Measurements from ENCODE around the gene CTBP2. TPM values are rescaled to one million over a fixed set of nuclear protein-coding genes. Genes with fewer than 3 reads are reported as not detected.

CTBP2 gene
- total and polyA plus RNA-seq, 8 donors = 21.4 to 60.8 (median 31.1) TPM

DNA sequence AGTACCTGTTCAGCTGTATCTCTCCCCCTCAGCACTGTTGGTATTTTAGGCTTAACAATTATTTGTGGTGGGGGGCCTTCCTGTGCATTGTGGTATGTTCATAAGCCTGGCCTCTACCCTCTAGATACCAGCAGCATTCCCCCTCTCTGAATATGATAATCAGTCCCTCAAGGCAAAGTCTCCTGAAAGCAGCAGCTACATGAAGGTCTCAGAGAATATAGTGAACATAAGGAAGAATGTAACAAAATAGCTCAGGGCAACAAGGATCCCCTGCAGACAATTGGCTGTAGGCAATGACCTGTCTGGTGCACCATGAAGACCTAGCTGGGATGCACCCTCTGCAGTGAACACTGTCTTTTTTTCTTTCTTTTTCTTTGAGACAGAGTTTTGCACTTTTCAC lies 86.4 kb downstream of the CTBP2 start:
- DNase-seq (no peak), FAIRE-seq (no peak)
- no peaks in the 10 kb centered on the region for H3K27me3 ChIP-seq

DNA sequence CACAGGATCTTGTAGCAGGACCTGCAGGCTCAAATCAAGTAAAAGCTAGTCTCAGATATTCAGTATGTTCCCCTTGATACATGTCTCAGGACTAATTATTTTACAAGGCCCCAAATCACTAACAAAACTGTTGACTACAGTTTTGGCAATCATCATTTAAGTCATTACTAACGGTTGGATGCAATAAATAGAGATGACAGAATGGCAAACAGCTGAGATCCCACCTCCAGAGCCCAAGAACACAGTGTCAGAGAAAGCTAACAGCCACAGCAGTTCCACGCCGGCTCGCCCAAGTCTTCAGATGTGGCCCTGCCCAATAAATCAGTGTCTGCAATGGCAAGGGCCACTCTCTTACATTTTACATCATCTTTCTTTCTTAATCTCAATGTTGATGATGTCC lies 87.6 kb downstream of the CTBP2 start:
- no peak overlapping the region for H3K27ac ChIP-seq
- H3K4me1 ChIP-seq = no peaks in the 10 kb centered on the region
- intact Hi-C loops (cut with DNase I) = no loop called here
- H3K27me3 ChIP-seq = no peaks in the 10 kb centered on the region
- FAIRE-seq = no peak
- H3K36me3 ChIP-seq = peaks cover 0 to 10% (median 0%) of the 10 kb centered on the region in 3 donors
- no peak for DNase-seq
- ATAC-seq = no peak
- no peak overlapping the region for H3K4me3 ChIP-seq
- TF ChIP-seq, protein P1, sequence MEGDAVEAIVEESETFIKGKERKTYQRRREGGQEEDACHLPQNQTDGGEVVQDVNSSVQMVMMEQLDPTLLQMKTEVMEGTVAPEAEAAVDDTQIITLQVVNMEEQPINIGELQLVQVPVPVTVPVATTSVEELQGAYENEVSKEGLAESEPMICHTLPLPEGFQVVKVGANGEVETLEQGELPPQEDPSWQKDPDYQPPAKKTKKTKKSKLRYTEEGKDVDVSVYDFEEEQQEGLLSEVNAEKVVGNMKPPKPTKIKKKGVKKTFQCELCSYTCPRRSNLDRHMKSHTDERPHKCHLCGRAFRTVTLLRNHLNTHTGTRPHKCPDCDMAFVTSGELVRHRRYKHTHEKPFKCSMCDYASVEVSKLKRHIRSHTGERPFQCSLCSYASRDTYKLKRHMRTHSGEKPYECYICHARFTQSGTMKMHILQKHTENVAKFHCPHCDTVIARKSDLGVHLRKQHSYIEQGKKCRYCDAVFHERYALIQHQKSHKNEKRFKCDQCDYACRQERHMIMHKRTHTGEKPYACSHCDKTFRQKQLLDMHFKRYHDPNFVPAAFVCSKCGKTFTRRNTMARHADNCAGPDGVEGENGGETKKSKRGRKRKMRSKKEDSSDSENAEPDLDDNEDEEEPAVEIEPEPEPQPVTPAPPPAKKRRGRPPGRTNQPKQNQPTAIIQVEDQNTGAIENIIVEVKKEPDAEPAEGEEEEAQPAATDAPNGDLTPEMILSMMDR (IDR thresholded peaks at IDR 0.05) = no peak
- H3K9me3 ChIP-seq = no peaks in the 10 kb centered on the region
- 79 to 90% methylated on average over 4 of the region's 4 CpGs for WGBS, 2 donors

More for the DNA sequence above, 86.4 kb downstream of the CTBP2 start:
- H3K4me1 ChIP-seq = no peaks in the 10 kb centered on the region
- H3K4me3 ChIP-seq = no peak overlapping the region
- no peaks in the 10 kb centered on the region for H3K9me3 ChIP-seq
- intact Hi-C loops (cut with DNase I) = no loop called here
- H3K27ac ChIP-seq = no peak overlapping the region
- H3K36me3 ChIP-seq = peaks cover 0 to 10% (median 0%) of the 10 kb centered on the region in 3 donors
- ATAC-seq = no peak
- TF ChIP-seq, protein P1 (IDR thresholded peaks at IDR 0.05) = no peak

DNA sequence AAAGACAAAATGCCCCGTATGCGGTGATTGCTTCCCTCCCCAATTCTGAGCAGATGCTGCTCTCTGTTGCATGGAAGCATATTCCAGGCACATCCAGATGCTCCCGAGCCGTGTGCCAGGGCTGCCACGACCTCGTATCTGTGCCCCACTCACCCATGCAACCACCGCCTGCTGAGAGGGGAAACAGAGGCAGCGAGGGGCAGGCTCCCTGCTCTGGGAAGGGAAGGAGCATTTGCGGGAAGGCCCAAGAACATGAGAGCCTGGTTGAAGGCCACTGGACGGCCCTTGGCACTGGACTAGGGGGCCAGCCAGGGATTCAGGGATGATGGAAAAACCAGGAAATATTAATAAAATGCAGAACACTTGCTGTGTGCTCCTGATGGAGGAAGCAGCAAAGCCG lies 89.4 kb downstream of the CTBP2 start:
- Histone ChIP-seq H3K4me3 (no peak overlapping the region), H3K36me3 (peaks cover 0 to 10% (median 0%) of the 10 kb centered on the region in 3 donors), H3K27ac (no peak overlapping the region), H3K9me3 (no peaks in the 10 kb centered on the region), H3K27me3 (no peaks in the 10 kb centered on the region), H3K4me1 (peaks cover 0 to 4% (median 0%) of the 10 kb centered on the region in 3 donors)
- ATAC-seq = no peak
- intact Hi-C loops (cut with DNase I) = no loop called here
- DNase-seq = no peak
- TF ChIP-seq, protein P1 (IDR thresholded peaks at IDR 0.05) = no peak
- no peak for FAIRE-seq
- WGBS, 2 donors = 88 to 90% methylated on average over 11 of the region's 11 CpGs

DNA sequence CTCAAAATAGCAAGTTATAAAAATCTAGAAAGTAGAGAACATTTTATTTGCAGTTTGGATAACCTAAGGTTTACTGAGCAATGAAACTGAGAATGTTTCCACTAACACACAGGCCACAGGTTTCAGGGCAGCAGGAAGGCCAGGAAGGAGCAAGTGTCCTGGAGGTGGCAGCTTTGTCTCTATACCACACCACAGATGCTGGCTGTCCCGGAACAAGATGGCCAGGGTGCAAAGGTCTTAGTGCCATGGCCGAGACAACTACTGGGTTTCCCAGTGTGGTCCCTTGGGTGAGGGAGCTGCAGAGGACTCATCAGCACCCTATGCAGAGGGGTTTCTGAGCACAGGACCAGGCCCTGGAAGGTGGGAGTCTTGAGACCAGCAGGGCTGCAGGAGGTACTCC lies 92.0 kb downstream of the CTBP2 start:
- ATAC-seq (peak; percentile 13 to 61 (median 38)), FAIRE-seq (no peak), DNase-seq (no peak)
- no peak overlapping the region for H3K4me3 ChIP-seq
- no peak overlapping the region for H3K27ac ChIP-seq
- H3K4me1 ChIP-seq = peaks cover 6 to 17% (median 12%) of the 10 kb centered on the region in 3 donors
- intact Hi-C loops (cut with DNase I) = no loop called here
- TF ChIP-seq, protein P1 (IDR thresholded peaks at IDR 0.05) = no peak
- H3K36me3 ChIP-seq = no peaks in the 10 kb centered on the region
- 18 to 25% methylated on average over 2 of the region's 2 CpGs for WGBS, 2 donors
- H3K9me3 ChIP-seq = no peaks in the 10 kb centered on the region
- no peaks in the 10 kb centered on the region for H3K27me3 ChIP-seq

DNA sequence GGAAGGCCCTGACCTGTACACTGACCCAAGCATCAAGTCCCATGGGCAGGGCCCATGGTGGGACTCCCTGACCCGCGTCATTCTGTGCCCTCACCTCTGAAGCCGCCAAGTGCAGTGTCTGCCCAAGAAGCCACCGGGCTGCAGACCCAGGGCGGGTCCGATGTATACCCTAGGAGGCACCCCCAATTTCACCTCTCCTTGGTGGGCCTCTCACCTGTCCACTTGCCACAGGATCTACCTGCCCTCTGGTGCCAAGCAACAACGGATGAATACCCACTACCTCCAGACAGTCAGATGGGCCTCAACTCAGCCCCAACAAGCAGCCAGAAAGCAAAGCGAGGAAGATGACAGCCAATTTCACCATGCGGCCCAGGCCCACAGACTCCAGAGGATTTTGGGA lies 92.6 kb downstream of the CTBP2 start:
- TF ChIP-seq, protein P1 (IDR thresholded peaks at IDR 0.05) = no peak
- ATAC-seq (no peak), DNase-seq (no peak), FAIRE-seq (no peak)
- intact Hi-C loops (cut with DNase I) = no loop called here
- Histone ChIP-seq H3K4me3 (no peak overlapping the region), H3K4me1 (peaks cover 6 to 17% (median 12%) of the 10 kb centered on the region in 3 donors), H3K27me3 (no peaks in the 10 kb centered on the region), H3K36me3 (no peaks in the 10 kb centered on the region), H3K9me3 (no peaks in the 10 kb centered on the region), H3K27ac (no peak overlapping the region)
- 85 to 87% methylated on average over 9 of the region's 9 CpGs for WGBS, 2 donors
